ENCODE measurements around the gene VMA21. TPM values are rescaled to one million over a fixed set of nuclear protein-coding genes. Genes with fewer than 3 reads are reported as not detected.

Gene VMA21
- total RNA-seq, 1 donor from 2014 or later: 161 TPM

- TF ChIP-seq, protein P1, sequence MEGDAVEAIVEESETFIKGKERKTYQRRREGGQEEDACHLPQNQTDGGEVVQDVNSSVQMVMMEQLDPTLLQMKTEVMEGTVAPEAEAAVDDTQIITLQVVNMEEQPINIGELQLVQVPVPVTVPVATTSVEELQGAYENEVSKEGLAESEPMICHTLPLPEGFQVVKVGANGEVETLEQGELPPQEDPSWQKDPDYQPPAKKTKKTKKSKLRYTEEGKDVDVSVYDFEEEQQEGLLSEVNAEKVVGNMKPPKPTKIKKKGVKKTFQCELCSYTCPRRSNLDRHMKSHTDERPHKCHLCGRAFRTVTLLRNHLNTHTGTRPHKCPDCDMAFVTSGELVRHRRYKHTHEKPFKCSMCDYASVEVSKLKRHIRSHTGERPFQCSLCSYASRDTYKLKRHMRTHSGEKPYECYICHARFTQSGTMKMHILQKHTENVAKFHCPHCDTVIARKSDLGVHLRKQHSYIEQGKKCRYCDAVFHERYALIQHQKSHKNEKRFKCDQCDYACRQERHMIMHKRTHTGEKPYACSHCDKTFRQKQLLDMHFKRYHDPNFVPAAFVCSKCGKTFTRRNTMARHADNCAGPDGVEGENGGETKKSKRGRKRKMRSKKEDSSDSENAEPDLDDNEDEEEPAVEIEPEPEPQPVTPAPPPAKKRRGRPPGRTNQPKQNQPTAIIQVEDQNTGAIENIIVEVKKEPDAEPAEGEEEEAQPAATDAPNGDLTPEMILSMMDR (IDR thresholded peaks at IDR 0.05): no peak
- TF ChIP-seq EZH2phosphoT487 (IDR thresholded peaks at IDR 0.05): no peak
- no peak for TF ChIP-seq EZH2 (IDR thresholded peaks at IDR 0.05)
- Mint-ChIP-seq H3K27ac (no peak overlapping the region), H3K27me3 (ENCODE audit: insufficient read depth, low read depth) (peaks cover 4% of the 10 kb centered on the region), H3K9me3 (no peaks in the 10 kb centered on the region), H3K4me1 (no peaks in the 10 kb centered on the region), H3K36me3 (no peaks in the 10 kb centered on the region), H3K4me3 (no peak overlapping the region)
- Histone ChIP-seq H3K36me3 (no peaks in the 10 kb centered on the region), H3K9ac (no peak overlapping the region), H3K4me1 (no peaks in the 10 kb centered on the region), H3K4me3 (no peak overlapping the region), H3K27me3 (no peaks in the 10 kb centered on the region), H3F3A (ENCODE audit: low read depth) (no peaks in the 10 kb centered on the region), H3K9me3 (ENCODE audit: low read depth) (no peaks in the 10 kb centered on the region), H4K20me1 (ENCODE audit: low read depth) (no peaks in the 10 kb centered on the region), H2AFZ (replicated peaks) (no peak overlapping the region), H3K4me2 (no peak overlapping the region), H3K79me2 (ENCODE audit: low read depth) (no peaks in the 10 kb centered on the region), H3K27ac (no peak overlapping the region)
- peak; percentile 2 for DNase-seq (ENCODE audit: low spot score)
These were observed 12.2 kb upstream of the VMA21 start for GRCh38 chrX:151384807-151385206.

GRCh38 chrX:151386838-151387459 lies 10.1 kb upstream of the VMA21 start:
- H3K4me3 ChIP-seq: no peak overlapping the region
- no peak for DNase-seq (ENCODE audit: low spot score)
- TF ChIP-seq EZH2 (IDR thresholded peaks at IDR 0.05): no peak
- Mint-ChIP-seq H3K4me3 (no peak overlapping the region), H3K27ac (no peak overlapping the region), H3K27me3 (ENCODE audit: insufficient read depth, low read depth) (peaks cover 4% of the 10 kb centered on the region), H3K36me3 (no peaks in the 10 kb centered on the region), H3K4me1 (no peaks in the 10 kb centered on the region), H3K9me3 (peaks cover under 1% of the 10 kb centered on the region)
- no peaks in the 10 kb centered on the region for H3K36me3 ChIP-seq
- H3K9me3 ChIP-seq (ENCODE audit: low read depth): no peaks in the 10 kb centered on the region
- no peaks in the 10 kb centered on the region for H4K20me1 ChIP-seq (ENCODE audit: low read depth)
- no peak overlapping the region for H3K9ac ChIP-seq
- H3F3A ChIP-seq (ENCODE audit: low read depth): no peaks in the 10 kb centered on the region
- H3K4me2 ChIP-seq: no peak overlapping the region
- H2AFZ ChIP-seq (replicated peaks): no peak overlapping the region
- H3K27me3 ChIP-seq: no peaks in the 10 kb centered on the region
- H3K4me1 ChIP-seq: no peaks in the 10 kb centered on the region
- no peaks in the 10 kb centered on the region for H3K79me2 ChIP-seq (ENCODE audit: low read depth)
- no peak overlapping the region for H3K27ac ChIP-seq

DNA sequence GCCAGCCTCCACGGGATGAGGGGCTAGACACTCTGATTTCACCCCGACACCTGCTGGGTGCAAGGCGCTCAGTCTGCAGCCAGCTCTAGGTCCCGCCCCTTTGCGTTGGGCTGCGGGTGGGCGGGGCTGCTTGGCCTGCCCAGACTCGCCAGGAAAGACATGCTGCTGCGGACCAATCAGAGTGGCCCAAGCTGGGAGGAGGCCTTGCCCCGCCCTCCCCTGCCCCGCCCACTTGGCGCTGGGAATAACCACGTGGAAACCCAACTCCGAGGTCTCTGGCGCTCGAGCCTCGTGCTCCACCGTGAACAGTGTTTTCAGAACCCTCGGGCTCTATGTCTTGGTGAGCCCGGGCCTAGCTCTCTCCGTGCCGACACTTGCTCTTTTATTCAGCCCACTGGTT lies 5.3 kb upstream of the VMA21 start:
- Histone ChIP-seq H3K4me1 (peaks cover 7% of the 10 kb centered on the region), H3K27ac (no peak overlapping the region), H3F3A (ENCODE audit: low read depth) (no peaks in the 10 kb centered on the region), H3K27me3 (no peaks in the 10 kb centered on the region), H3K9ac (no peak overlapping the region), H3K79me2 (ENCODE audit: low read depth) (no peaks in the 10 kb centered on the region), H4K20me1 (ENCODE audit: low read depth) (no peaks in the 10 kb centered on the region), H3K4me2 (no peak overlapping the region), H3K9me3 (ENCODE audit: low read depth) (no peaks in the 10 kb centered on the region), H3K4me3 (no peak overlapping the region), H3K36me3 (no peaks in the 10 kb centered on the region), H2AFZ (replicated peaks) (no peak overlapping the region)
- H3K9me3 Mint-ChIP-seq: peaks cover 6% of the 10 kb centered on the region
- peaks cover 7% of the 10 kb centered on the region for H3K27me3 Mint-ChIP-seq (ENCODE audit: insufficient read depth, low read depth)
- H3K27ac Mint-ChIP-seq: peak overlapping the region; percentile 74
- TF ChIP-seq, protein P1 (IDR thresholded peaks at IDR 0.05): no peak
- TF ChIP-seq EZH2 (IDR thresholded peaks at IDR 0.05) (no peak), EZH2phosphoT487 (IDR thresholded peaks at IDR 0.05) (no peak)
- DNase-seq (ENCODE audit: low spot score): no peak
- H3K36me3 Mint-ChIP-seq: no peaks in the 10 kb centered on the region
- H3K4me1 Mint-ChIP-seq: peaks cover 22% of the 10 kb centered on the region
- H3K4me3 Mint-ChIP-seq: no peak overlapping the region

DNA sequence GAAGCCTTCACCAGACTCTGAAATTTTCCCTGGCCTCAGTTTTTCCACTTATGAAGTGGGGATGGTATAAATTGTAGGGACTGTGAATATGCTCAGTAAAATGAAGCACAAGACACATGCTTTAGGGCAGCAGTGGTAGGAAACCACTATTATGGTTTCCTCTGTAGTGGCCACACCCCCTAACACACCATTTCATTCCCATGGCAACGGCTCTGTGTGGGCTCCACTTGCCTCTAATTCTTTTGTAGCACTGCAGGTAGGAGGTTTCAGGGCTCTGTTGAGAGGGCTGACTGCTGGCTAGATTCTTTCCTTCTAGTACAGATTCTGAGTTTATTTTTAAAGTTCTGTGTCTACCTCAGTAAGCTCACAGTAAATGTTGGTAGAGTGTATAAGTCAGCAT lies 3.5 kb upstream of the VMA21 start:
- Mint-ChIP-seq H3K27me3 (ENCODE audit: insufficient read depth, low read depth) (peaks cover 5% of the 10 kb centered on the region), H3K4me1 (peaks cover 28% of the 10 kb centered on the region), H3K36me3 (no peaks in the 10 kb centered on the region), H3K27ac (peak overlapping the region; percentile 93), H3K4me3 (peak overlapping the region; percentile 55), H3K9me3 (peaks cover 6% of the 10 kb centered on the region)
- Histone ChIP-seq H2AFZ (replicated peaks) (no peak overlapping the region), H3K27ac (no peak overlapping the region), H3K36me3 (no peaks in the 10 kb centered on the region), H3K4me3 (no peak overlapping the region), H3K27me3 (no peaks in the 10 kb centered on the region), H3K4me1 (peaks cover 7% of the 10 kb centered on the region), H3K4me2 (no peak overlapping the region), H3K9me3 (ENCODE audit: low read depth) (no peaks in the 10 kb centered on the region), H3F3A (ENCODE audit: low read depth) (no peaks in the 10 kb centered on the region), H4K20me1 (ENCODE audit: low read depth) (peaks cover 3% of the 10 kb centered on the region), H3K9ac (no peak overlapping the region), H3K79me2 (ENCODE audit: low read depth) (peaks cover 15% of the 10 kb centered on the region)
- TF ChIP-seq, protein P1 (IDR thresholded peaks at IDR 0.05): no peak
- TF ChIP-seq EZH2phosphoT487 (IDR thresholded peaks at IDR 0.05) (no peak), EZH2 (IDR thresholded peaks at IDR 0.05) (no peak)
- peak; percentile 72 for DNase-seq (ENCODE audit: low spot score)
